MM.1S (cell line): ENCODE measurements around the gene AGAP2.

Experiments used
- EZH2 ChIP-seq: fragments of 300-600 bp; sonication (generic); optimal IDR thresholded peaks from 2 replicates; pipeline ENCODE3; 2017; ENCODE audit warnings: low read depth, mild to moderate bottlenecking, antibody characterized with exemption, low read length, mixed read lengths
- TF ChIP-seq, protein P1 (sequence below): fragments of 300-600 bp; sonication (generic); IDR thresholded peaks from 2 replicates; pipeline ENCODE4 v1.5.1; 2016; ENCODE audit warnings: antibody characterized with exemption, low read length, mixed read lengths

GRCh38 chr12:57771873-57772428 is 33.4 kb upstream of the AGAP2 start, which contains the start of gene METTL1:
- TF ChIP-seq, protein P1, sequence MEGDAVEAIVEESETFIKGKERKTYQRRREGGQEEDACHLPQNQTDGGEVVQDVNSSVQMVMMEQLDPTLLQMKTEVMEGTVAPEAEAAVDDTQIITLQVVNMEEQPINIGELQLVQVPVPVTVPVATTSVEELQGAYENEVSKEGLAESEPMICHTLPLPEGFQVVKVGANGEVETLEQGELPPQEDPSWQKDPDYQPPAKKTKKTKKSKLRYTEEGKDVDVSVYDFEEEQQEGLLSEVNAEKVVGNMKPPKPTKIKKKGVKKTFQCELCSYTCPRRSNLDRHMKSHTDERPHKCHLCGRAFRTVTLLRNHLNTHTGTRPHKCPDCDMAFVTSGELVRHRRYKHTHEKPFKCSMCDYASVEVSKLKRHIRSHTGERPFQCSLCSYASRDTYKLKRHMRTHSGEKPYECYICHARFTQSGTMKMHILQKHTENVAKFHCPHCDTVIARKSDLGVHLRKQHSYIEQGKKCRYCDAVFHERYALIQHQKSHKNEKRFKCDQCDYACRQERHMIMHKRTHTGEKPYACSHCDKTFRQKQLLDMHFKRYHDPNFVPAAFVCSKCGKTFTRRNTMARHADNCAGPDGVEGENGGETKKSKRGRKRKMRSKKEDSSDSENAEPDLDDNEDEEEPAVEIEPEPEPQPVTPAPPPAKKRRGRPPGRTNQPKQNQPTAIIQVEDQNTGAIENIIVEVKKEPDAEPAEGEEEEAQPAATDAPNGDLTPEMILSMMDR: no peak
- TF ChIP-seq EZH2: no peak
